Duodenal mucosa (tissue), 2 donors: ENCODE measurements around the gene MAML2.

Experiments
- H3K27ac ChIP-seq: one replicate; pipeline ENCODE4 v1.7.0; 2013; ENCODE audit warnings: low read depth, low read length
- H3K27me3 ChIP-seq, 2 donors: one replicate each; pipeline ENCODE4 v1.7.0; 2013; ENCODE audit warnings: low read length in 2 of 2, control low read depth in 1 of 2; ENCODE audit not compliant: insufficient read depth in 2 of 2, control insufficient read depth in 1 of 2
- H3K36me3 ChIP-seq, 2 donors: one replicate each; pipeline ENCODE4 v1.7.0; 2013; ENCODE audit warnings: low read length in 2 of 2, control low read depth in 1 of 2; ENCODE audit not compliant: insufficient read depth in 2 of 2, control insufficient read depth in 1 of 2
- H3K4me1 ChIP-seq, 2 donors: one replicate each; pipeline ENCODE4 v1.7.0; 2013; ENCODE audit warnings: low read length in 2 of 2, control low read depth in 1 of 2; ENCODE audit not compliant: insufficient read depth in 2 of 2, control insufficient read depth in 1 of 2
- H3K4me3 ChIP-seq, 2 donors: one replicate each; pipeline ENCODE4 v1.7.0; 2013; ENCODE audit warnings: low read length in 2 of 2, low read depth in 1 of 2
- H3K9ac ChIP-seq, 2 donors: one replicate each; pipeline ENCODE4 v1.7.0; 2013; ENCODE audit warnings: low read length in 2 of 2, low read depth in 1 of 2
- H3K9me3 ChIP-seq, 2 donors: one replicate each; pipeline ENCODE4 v1.7.0; 2013; ENCODE audit warnings: low read length in 2 of 2, control low read depth in 1 of 2; ENCODE audit not compliant: control insufficient read depth in 1 of 2

Gene MAML2

GRCh38 chr11:96342961-96343711 is at the start of gene MAML2:
MAML2 (minus strand) TSS chr11:96343195; CDS start chr11:96341895, 1,300 bp downstream.
- Histone ChIP-seq H3K9me3 (no peaks in the 10 kb centered on the region), H3K36me3 (no peaks in the 10 kb centered on the region), H3K27ac (peak within 1 kb of the TSS; percentile 23), H3K27me3 (no peaks in the 10 kb centered on the region), H3K9ac (peak within 1 kb of the TSS; percentile 62 to 79), H3K4me1 (peaks cover 35 to 38% of the 10 kb centered on the region in 2 donors), H3K4me3 (peak within 1 kb of the TSS; percentile 81 to 83)

GRCh38 chr11:96391698-96392307 is 48.8 kb upstream of the MAML2 start:
- Histone ChIP-seq H3K4me1 (peaks cover 14 to 19% of the 10 kb centered on the region in 2 donors), H3K9ac (no peak overlapping the region), H3K27me3 (no peaks in the 10 kb centered on the region)

GRCh38 chr11:96390488-96390792 is 47.4 kb upstream of the MAML2 start:
- peak overlapping the region; percentile 76 to 80 for H3K9ac ChIP-seq
- peaks cover 14 to 19% of the 10 kb centered on the region in 2 donors for H3K4me1 ChIP-seq
- no peaks in the 10 kb centered on the region for H3K27me3 ChIP-seq
- H3K36me3 ChIP-seq, result no peaks in the 10 kb centered on the region
- H3K27ac ChIP-seq, result peak overlapping the region; percentile 85
- H3K9me3 ChIP-seq, result no peaks in the 10 kb centered on the region
- H3K4me3 ChIP-seq, result peak overlapping the region; percentile 84 to 88

More at GRCh38 chr11:96391698-96392307, 48.8 kb upstream of the MAML2 start:
- H3K9me3 ChIP-seq, result no peaks in the 10 kb centered on the region
- no peaks in the 10 kb centered on the region for H3K36me3 ChIP-seq
- no peak overlapping the region for H3K27ac ChIP-seq
- H3K4me3 ChIP-seq, result no peak overlapping the region

- peak within 1 kb of the TSS; percentile 80 to 83 for H3K9ac ChIP-seq
- H3K9me3 ChIP-seq, result no peaks in the 10 kb centered on the region
- peak within 1 kb of the TSS; percentile 84 to 88 for H3K4me3 ChIP-seq
- H3K36me3 ChIP-seq, result no peaks in the 10 kb centered on the region
- H3K27ac ChIP-seq, result peak within 1 kb of the TSS; percentile 85
- no peaks in the 10 kb centered on the region for H3K27me3 ChIP-seq
- peaks cover 14 to 19% of the 10 kb centered on the region in 2 donors for H3K4me1 ChIP-seq
These were observed 46.9 kb upstream of the MAML2 start, which contains the start of the genes CCDC82 and JRKL for GRCh38 chr11:96389720-96390487. CCDC82 (minus strand) TSS chr11:96389912; CDS start chr11:96384747, 5,165 bp downstream. JRKL (plus strand) TSS chr11:96390013; CDS start chr11:96390650, 637 bp downstream.

- no peaks in the 10 kb centered on the region for H3K9me3 ChIP-seq
- H3K9ac ChIP-seq, result peak overlapping the region; percentile 80 to 83
- no peaks in the 10 kb centered on the region for H3K27me3 ChIP-seq
- H3K4me1 ChIP-seq, result peaks cover 14 to 19% of the 10 kb centered on the region in 2 donors
- H3K36me3 ChIP-seq, result peaks cover 0 to 3% of the 10 kb centered on the region in 2 donors
- peak overlapping the region; percentile 37 for H3K27ac ChIP-seq
- peak overlapping the region; percentile 84 to 88 for H3K4me3 ChIP-seq
These were observed 46.1 kb upstream of the MAML2 start for GRCh38 chr11:96388891-96389719.

- Histone ChIP-seq H3K27ac (no peak overlapping the region), H3K4me1 (peaks cover 6 to 10% of the 10 kb centered on the region in 2 donors), H3K4me3 (no peak overlapping the region), H3K9me3 (no peaks in the 10 kb centered on the region), H3K36me3 (peaks cover 0 to 19% of the 10 kb centered on the region in 2 donors), H3K27me3 (no peaks in the 10 kb centered on the region), H3K9ac (no peak overlapping the region)
These were observed 42.2 kb upstream of the MAML2 start for GRCh38 chr11:96385187-96385586.

GRCh38 chr11:96384156-96384555 is 41.2 kb upstream of the MAML2 start:
- H3K36me3 ChIP-seq, result peaks cover 0 to 19% of the 10 kb centered on the region in 2 donors
- no peak overlapping the region for H3K27ac ChIP-seq
- no peaks in the 10 kb centered on the region for H3K9me3 ChIP-seq
- no peak overlapping the region for H3K9ac ChIP-seq
- H3K4me3 ChIP-seq, result no peak overlapping the region
- no peaks in the 10 kb centered on the region for H3K27me3 ChIP-seq
- peaks cover 6 to 10% of the 10 kb centered on the region in 2 donors for H3K4me1 ChIP-seq

GRCh38 chr11:96376796-96377195 is 33.8 kb upstream of the MAML2 start:
- Histone ChIP-seq H3K4me1 (no peaks in the 10 kb centered on the region), H3K9me3 (no peaks in the 10 kb centered on the region), H3K4me3 (no peak overlapping the region), H3K36me3 (peaks cover 7 to 11% of the 10 kb centered on the region in 2 donors), H3K9ac (no peak overlapping the region), H3K27ac (no peak overlapping the region), H3K27me3 (no peaks in the 10 kb centered on the region)

- Histone ChIP-seq H3K36me3 (peaks cover 0 to 7% of the 10 kb centered on the region in 2 donors), H3K9ac (no peak overlapping the region), H3K27me3 (no peaks in the 10 kb centered on the region), H3K4me1 (no peaks in the 10 kb centered on the region), H3K4me3 (no peak overlapping the region), H3K27ac (no peak overlapping the region), H3K9me3 (peaks cover 0 to 1% of the 10 kb centered on the region in 2 donors)
These were observed 30.8 kb upstream of the MAML2 start for GRCh38 chr11:96373826-96374225.
